HepG2 (cell line): Measurements from ENCODE around the gene MTG1. TPM values are rescaled to one million over a fixed set of nuclear protein-coding genes. Genes with fewer than 3 reads are reported as not detected.

Experiments used
- CHCHD3 ChIP-seq: sonication (generic); formaldehyde crosslinking; IDR thresholded peaks from 2 replicates; pipeline ENCODE4 v1.8.0; 2022; ENCODE audit warnings: mild to moderate bottlenecking, missing genetic modification reagents, moderate library complexity
- CHD2 ChIP-seq: IDR thresholded peaks from 2 replicates; pipeline ENCODE4 v1.6.1; 2011; ENCODE audit warnings: low read depth, low read length, improper control_type of control experiment
- HNF4A ChIP-seq: sonication (generic); formaldehyde crosslinking; IDR thresholded peaks from 2 replicates; pipeline ENCODE4 v1.4.0; 2020; ENCODE audit warnings: missing genetic modification reagents
- HNF4G ChIP-seq, 2 experiments: sonication (generic) in 1 of 2; formaldehyde crosslinking in 1 of 2; IDR thresholded peaks; 2 replicates each; pipeline versions ENCODE4 v1.4.0 to v1.6.1; 2011 to 2020; ENCODE audit warnings: borderline replicate concordance in 2 of 2, low read depth in 2 of 2, mild to moderate bottlenecking in 2 of 2, low read length in 1 of 2, missing genetic modification reagents in 1 of 2, moderate library complexity in 1 of 2
- IRF1 ChIP-seq: sonication (generic); formaldehyde crosslinking; IDR thresholded peaks from 2 replicates; pipeline ENCODE4 v1.4.0; 2020; ENCODE audit warnings: low read depth, mild to moderate bottlenecking, missing genetic modification reagents
- NFE2L1 ChIP-seq: sonication (generic); formaldehyde crosslinking; IDR thresholded peaks from 2 replicates; pipeline ENCODE4 v1.4.0; 2020; ENCODE audit warnings: missing genetic modification reagents, mild to moderate bottlenecking, borderline replicate concordance
- PLRG1 ChIP-seq: fragments of 450-650 bp; conservative IDR thresholded peaks from 2 replicates; pipeline ENCODE4 v1.6.1; 2016
- PTBP1 ChIP-seq: fragments of 200-400 bp; formaldehyde crosslinking; IDR thresholded peaks from 2 replicates; pipeline ENCODE4 v1.6.1; 2018; ENCODE audit warnings: low read length, low read depth; ENCODE audit not compliant: poor library complexity, severe bottlenecking
- SAFB2 ChIP-seq: sonication (generic); formaldehyde crosslinking; IDR thresholded peaks from 2 replicates; pipeline ENCODE4 v1.5.1; 2020; ENCODE audit warnings: missing genetic modification reagents, low read depth, mild to moderate bottlenecking, borderline replicate concordance
- ZBTB40 ChIP-seq, 2 experiments: fragments of 450-650 bp in 1 of 2; sonication (generic) in 1 of 2; formaldehyde crosslinking in 1 of 2; IDR thresholded peaks; 2 replicates each; pipeline versions ENCODE4 v1.6.1 to v1.8.0; 2016 to 2022; ENCODE audit warnings: antibody characterized with exemption in 1 of 2, mild to moderate bottlenecking in 1 of 2, missing genetic modification reagents in 1 of 2
- ZNF343 ChIP-seq: sonication (generic); formaldehyde crosslinking; IDR thresholded peaks from 2 replicates; pipeline ENCODE4 v1.4.0; 2020; ENCODE audit warnings: mild to moderate bottlenecking, missing genetic modification reagents
- ZNF503 ChIP-seq: sonication (generic); formaldehyde crosslinking; IDR thresholded peaks from 2 replicates; pipeline ENCODE4 v1.4.0; 2020; ENCODE audit warnings: missing genetic modification reagents
- ZNF775 ChIP-seq: sonication (generic); formaldehyde crosslinking; IDR thresholded peaks from 2 replicates; pipeline ENCODE4 v1.4.0; 2020; ENCODE audit warnings: missing genetic modification reagents, mild to moderate bottlenecking, moderate library complexity, borderline replicate concordance
- ZNF841 ChIP-seq: sonication (generic); formaldehyde crosslinking; IDR thresholded peaks from 2 replicates; pipeline ENCODE4 v1.8.1; 2023; ENCODE audit warnings: missing genetic modification reagents, borderline replicate concordance
- ZSCAN29 ChIP-seq: sonication (generic); formaldehyde crosslinking; conservative IDR thresholded peaks from 2 replicates; pipeline ENCODE4 v1.4.0; 2020; ENCODE audit warnings: mild to moderate bottlenecking, missing genetic modification reagents
- ZSCAN30 ChIP-seq: sonication (generic); formaldehyde crosslinking; IDR thresholded peaks from 2 replicates; pipeline ENCODE4 v1.5.0; 2020; ENCODE audit warnings: mild to moderate bottlenecking, missing genetic modification reagents
- polyA plus RNA-seq, 8 experiments: library from polyadenylated mRNA; depleted of rRNA in 3 of 8; stranded (reverse) in 7 of 8; unstranded in 1 of 8; fragments of >200 nt; fragmentation: Illumina TruSeq in 4 of 8; extraction: Trizol in 4 of 8; gene quantifications; 2 replicates each; pipeline versions ENCODE4 v1.2.1 to v1.2.3, GENCODE V29; 2011 to 2016; ENCODE audit warnings: low read depth in 4 of 8, missing spikeins in 1 of 8, mixed read lengths in 1 of 8; ENCODE audit not compliant: insufficient read depth in 1 of 8
- total RNA-seq, 5 experiments: library from RNA; depleted of rRNA; stranded (reverse); fragments of >200 nt; fragmentation: Illumina TruSeq; extraction: Trizol; gene quantifications; 2 replicates each; pipeline ENCODE4 v1.2.3, GENCODE V29; 2016; ENCODE audit warnings: low read depth in 1 of 5

The MTG1 gene
- total and polyA plus RNA-seq, 2 of the 13 experiments (the other 11 are each of a cell fraction or from before 2014, with no cell fraction given) = 42.0 to 103 TPM

GRCh38 chr10:133394064-133394663 is at the start of gene MTG1 (continued):
- TF ChIP-seq PTBP1 (no peak), ZNF841 (CRISPR knock-in tag) (no peak), ZNF343 (peak; percentile 92), CHCHD3 (CRISPR knock-in tag) (peak; percentile 93; the same call in 1 of the 2 replicates), PLRG1 (no peak), ZNF503 (CRISPR knock-in tag) (peak; percentile 21; the same call in 1 of the 2 replicates), HNF4G (IDR thresholded peaks at IDR 0.05; ENCODE audit: borderline replicate concordance, low read depth, low read length) (peak; percentile 22; the same call in 1 of the 2 replicates), HNF4G (CRISPR knock-in tag; IDR thresholded peaks at IDR 0.05; ENCODE audit: borderline replicate concordance, low read depth) (no peak), HNF4A (CRISPR knock-in tag) (peak; percentile 49), ZSCAN30 (CRISPR knock-in tag) (peak; percentile 87; the same call in 1 of the 2 replicates), ZBTB40 (IDR thresholded peaks at IDR 0.05) (peak; percentile 63), ZBTB40 (CRISPR knock-in tag; IDR thresholded peaks at IDR 0.05) (no peak), NFE2L1 (peak; percentile 83; the same call in 1 of the 2 replicates), IRF1 (CRISPR knock-in tag) (0 out of 2 replicates have a peak, but pooled peaks have one; percentile 45), ZNF775 (no peak), SAFB2 (CRISPR knock-in tag) (peak; percentile 89; the same call in 1 of the 2 replicates), ZSCAN29 (CRISPR knock-in tag) (0 out of 2 replicates have a peak, but pooled peaks have one; percentile 21), CHD2 (peak; percentile 72)
